NK-92 (cell line): Measurements from ENCODE around the gene TRIO.

Source experiments
- DNase-seq: peaks from one replicate; lab custom pipeline; 2025; ENCODE audit not compliant: unreplicated experiment; lab: John Stamatoyannopoulos, UW

TRIO gene

GRCh38 chr5:14122089-14122488 is 21.1 kb upstream of the TRIO start:
- DNase-seq: no peak

- no peak for DNase-seq
Measured at GRCh38 chr5:14123551-14123950, 19.6 kb upstream of the TRIO start.

GRCh38 chr5:14123974-14124482 is 19.1 kb upstream of the TRIO start:
- DNase-seq: no peak

- no peak for DNase-seq
Measured at GRCh38 chr5:14125262-14125661, 17.9 kb upstream of the TRIO start.

GRCh38 chr5:14127587-14127986 is 15.6 kb upstream of the TRIO start:
- DNase-seq: no peak

GRCh38 chr5:14128079-14128478 is 15.1 kb upstream of the TRIO start:
- no peak for DNase-seq

GRCh38 chr5:14129123-14129522 is 14.0 kb upstream of the TRIO start:
- DNase-seq: no peak

- no peak for DNase-seq
Measured at GRCh38 chr5:14131855-14132503, 11.2 kb upstream of the TRIO start.

- DNase-seq: no peak
Measured at GRCh38 chr5:14133394-14133793, 9.7 kb upstream of the TRIO start.

GRCh38 chr5:14134083-14134482 is 9.1 kb upstream of the TRIO start:
- no peak for DNase-seq

- DNase-seq: no peak
Measured at GRCh38 chr5:14134771-14135170, 8.4 kb upstream of the TRIO start.

GRCh38 chr5:14135621-14136020 is 7.5 kb upstream of the TRIO start:
- DNase-seq: no peak

GRCh38 chr5:14136228-14136627 is 6.9 kb upstream of the TRIO start:
- no peak for DNase-seq

- no peak for DNase-seq
Measured at GRCh38 chr5:14138608-14139540, 4.3 kb upstream of the TRIO start.

GRCh38 chr5:14141764-14142163 is 1.4 kb upstream of the TRIO start:
- DNase-seq: no peak

- no peak for DNase-seq
Measured at GRCh38 chr5:14142202-14142826, 828 bp upstream of the TRIO start.

- DNase-seq: no peak
Measured at GRCh38 chr5:14143546-14143840, 351 bp downstream of the TRIO start.

GRCh38 chr5:14143841-14144585 is 871 bp downstream of the TRIO start:
- DNase-seq: no peak

GRCh38 chr5:14144586-14145434 is 1.7 kb downstream of the TRIO start:
- DNase-seq: no peak
